Measurements from ENCODE around the gene HOOK2. TPM values are rescaled to one million over a fixed set of nuclear protein-coding genes. Genes with fewer than 3 reads are reported as not detected.

The HOOK2 gene
- total and polyA plus RNA-seq, 2 of the 13 experiments (the other 11 are each of a cell fraction or from before 2014, with no cell fraction given): 9.2 to 12.9 TPM

DNA sequence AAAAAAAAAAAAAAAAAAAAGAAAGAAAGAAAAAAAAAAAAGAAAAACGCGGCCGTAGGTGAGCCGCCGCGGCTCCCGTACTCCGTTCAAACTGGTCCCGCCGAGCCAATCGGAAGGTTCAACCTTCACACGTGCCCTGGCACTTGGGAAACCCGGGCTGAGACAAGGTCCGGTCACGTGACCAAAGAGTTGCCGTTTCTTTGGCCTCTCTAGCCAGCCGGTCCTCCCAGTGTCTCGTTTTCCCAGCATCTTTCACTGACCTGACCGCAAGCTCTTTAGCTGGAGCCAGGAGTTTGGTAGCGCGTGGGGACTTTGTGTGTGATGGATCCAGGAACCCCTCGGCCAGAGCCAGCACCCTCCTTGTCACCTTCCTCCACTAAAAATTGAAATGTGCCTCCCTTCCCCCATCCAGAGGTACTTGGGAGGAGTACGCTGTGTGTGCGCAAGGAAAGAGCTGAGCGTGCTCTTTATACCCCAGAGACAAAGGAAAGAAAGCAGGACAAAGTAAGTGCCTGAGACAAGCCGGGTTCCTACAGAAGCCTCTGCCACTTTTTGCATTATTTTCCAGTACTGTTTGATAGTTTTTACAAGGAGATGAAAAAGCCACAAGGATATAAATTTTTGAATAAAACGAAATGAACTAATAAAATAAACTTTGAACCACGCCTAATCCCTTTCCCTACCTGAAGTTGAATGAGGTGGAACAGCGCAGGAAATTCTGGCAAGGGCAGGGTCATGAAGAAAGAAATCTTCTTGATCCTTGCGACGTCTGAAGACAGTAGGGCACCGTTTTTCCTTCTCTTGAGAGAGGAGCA, 52.6 kb downstream of the HOOK2 start (continued):
- TF ChIP-seq ZNF737 (CRISPR knock-in tag; IDR thresholded peaks at IDR 0.05; ENCODE audit: borderline replicate concordance) (no peak), RBAK (CRISPR knock-in tag; IDR thresholded peaks at IDR 0.05) (no peak), ATAD3A (CRISPR knock-in tag; IDR thresholded peaks at IDR 0.05) (no peak), RORA (CRISPR knock-in tag; IDR thresholded peaks at IDR 0.05) (no peak), NFRKB (IDR thresholded peaks at IDR 0.05) (no peak), PRPF4 (IDR thresholded peaks at IDR 0.05; ENCODE audit: low read depth, low read length, poor library complexity, severe bottlenecking) (no peak), ZNF136 (CRISPR knock-in tag; IDR thresholded peaks at IDR 0.05; ENCODE audit: low read depth) (no peak), FIP1L1 (IDR thresholded peaks at IDR 0.05; ENCODE audit: borderline replicate concordance, insufficient read depth, low read depth, low read length) (no peak), ZNF225 (CRISPR knock-in tag; IDR thresholded peaks at IDR 0.05) (no peak), ZNF33A (CRISPR knock-in tag; IDR thresholded peaks at IDR 0.05; ENCODE audit: borderline replicate concordance) (no peak), ZNF747 (CRISPR knock-in tag; IDR thresholded peaks at IDR 0.05; ENCODE audit: borderline replicate concordance) (no peak), ZSCAN22 (CRISPR knock-in tag; IDR thresholded peaks at IDR 0.05) (no peak), CHD4 (IDR thresholded peaks at IDR 0.05; ENCODE audit: borderline replicate concordance, low read length) (no peak), MED1 (CRISPR knock-in tag; IDR thresholded peaks at IDR 0.05) (peak; percentile 42), ZNF703 (CRISPR knock-in tag; IDR thresholded peaks at IDR 0.05; ENCODE audit: borderline replicate concordance) (no peak), ZNF567 (CRISPR knock-in tag; IDR thresholded peaks at IDR 0.05; ENCODE audit: borderline replicate concordance) (no peak)
- TF ChIP-seq, protein P1, sequence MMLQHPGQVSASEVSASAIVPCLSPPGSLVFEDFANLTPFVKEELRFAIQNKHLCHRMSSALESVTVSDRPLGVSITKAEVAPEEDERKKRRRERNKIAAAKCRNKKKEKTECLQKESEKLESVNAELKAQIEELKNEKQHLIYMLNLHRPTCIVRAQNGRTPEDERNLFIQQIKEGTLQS (CRISPR knock-in tag; IDR thresholded peaks at IDR 0.05): no peak
- TF ChIP-seq, protein P2, sequence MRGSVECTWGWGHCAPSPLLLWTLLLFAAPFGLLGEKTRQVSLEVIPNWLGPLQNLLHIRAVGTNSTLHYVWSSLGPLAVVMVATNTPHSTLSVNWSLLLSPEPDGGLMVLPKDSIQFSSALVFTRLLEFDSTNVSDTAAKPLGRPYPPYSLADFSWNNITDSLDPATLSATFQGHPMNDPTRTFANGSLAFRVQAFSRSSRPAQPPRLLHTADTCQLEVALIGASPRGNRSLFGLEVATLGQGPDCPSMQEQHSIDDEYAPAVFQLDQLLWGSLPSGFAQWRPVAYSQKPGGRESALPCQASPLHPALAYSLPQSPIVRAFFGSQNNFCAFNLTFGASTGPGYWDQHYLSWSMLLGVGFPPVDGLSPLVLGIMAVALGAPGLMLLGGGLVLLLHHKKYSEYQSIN (CRISPR knock-in tag; IDR thresholded peaks at IDR 0.05; ENCODE audit: borderline replicate concordance): no peak
- TF ChIP-seq, protein P3, sequence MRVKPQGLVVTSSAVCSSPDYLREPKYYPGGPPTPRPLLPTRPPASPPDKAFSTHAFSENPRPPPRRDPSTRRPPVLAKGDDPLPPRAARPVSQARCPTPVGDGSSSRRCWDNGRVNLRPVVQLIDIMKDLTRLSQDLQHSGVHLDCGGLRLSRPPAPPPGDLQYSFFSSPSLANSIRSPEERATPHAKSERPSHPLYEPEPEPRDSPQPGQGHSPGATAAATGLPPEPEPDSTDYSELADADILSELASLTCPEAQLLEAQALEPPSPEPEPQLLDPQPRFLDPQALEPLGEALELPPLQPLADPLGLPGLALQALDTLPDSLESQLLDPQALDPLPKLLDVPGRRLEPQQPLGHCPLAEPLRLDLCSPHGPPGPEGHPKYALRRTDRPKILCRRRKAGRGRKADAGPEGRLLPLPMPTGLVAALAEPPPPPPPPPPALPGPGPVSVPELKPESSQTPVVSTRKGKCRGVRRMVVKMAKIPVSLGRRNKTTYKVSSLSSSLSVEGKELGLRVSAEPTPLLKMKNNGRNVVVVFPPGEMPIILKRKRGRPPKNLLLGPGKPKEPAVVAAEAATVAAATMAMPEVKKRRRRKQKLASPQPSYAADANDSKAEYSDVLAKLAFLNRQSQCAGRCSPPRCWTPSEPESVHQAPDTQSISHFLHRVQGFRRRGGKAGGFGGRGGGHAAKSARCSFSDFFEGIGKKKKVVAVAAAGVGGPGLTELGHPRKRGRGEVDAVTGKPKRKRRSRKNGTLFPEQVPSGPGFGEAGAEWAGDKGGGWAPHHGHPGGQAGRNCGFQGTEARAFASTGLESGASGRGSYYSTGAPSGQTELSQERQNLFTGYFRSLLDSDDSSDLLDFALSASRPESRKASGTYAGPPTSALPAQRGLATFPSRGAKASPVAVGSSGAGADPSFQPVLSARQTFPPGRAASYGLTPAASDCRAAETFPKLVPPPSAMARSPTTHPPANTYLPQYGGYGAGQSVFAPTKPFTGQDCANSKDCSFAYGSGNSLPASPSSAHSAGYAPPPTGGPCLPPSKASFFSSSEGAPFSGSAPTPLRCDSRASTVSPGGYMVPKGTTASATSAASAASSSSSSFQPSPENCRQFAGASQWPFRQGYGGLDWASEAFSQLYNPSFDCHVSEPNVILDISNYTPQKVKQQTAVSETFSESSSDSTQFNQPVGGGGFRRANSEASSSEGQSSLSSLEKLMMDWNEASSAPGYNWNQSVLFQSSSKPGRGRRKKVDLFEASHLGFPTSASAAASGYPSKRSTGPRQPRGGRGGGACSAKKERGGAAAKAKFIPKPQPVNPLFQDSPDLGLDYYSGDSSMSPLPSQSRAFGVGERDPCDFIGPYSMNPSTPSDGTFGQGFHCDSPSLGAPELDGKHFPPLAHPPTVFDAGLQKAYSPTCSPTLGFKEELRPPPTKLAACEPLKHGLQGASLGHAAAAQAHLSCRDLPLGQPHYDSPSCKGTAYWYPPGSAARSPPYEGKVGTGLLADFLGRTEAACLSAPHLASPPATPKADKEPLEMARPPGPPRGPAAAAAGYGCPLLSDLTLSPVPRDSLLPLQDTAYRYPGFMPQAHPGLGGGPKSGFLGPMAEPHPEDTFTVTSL (CRISPR knock-in tag; IDR thresholded peaks at IDR 0.05; ENCODE audit: borderline replicate concordance): no peak
- TF ChIP-seq, protein P4, sequence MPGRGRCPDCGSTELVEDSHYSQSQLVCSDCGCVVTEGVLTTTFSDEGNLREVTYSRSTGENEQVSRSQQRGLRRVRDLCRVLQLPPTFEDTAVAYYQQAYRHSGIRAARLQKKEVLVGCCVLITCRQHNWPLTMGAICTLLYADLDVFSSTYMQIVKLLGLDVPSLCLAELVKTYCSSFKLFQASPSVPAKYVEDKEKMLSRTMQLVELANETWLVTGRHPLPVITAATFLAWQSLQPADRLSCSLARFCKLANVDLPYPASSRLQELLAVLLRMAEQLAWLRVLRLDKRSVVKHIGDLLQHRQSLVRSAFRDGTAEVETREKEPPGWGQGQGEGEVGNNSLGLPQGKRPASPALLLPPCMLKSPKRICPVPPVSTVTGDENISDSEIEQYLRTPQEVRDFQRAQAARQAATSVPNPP (CRISPR knock-in tag; IDR thresholded peaks at IDR 0.05): no peak

Data from HepG2 (cell line).